ENCODE measurements around the gene CELSR1. TPM values are rescaled to one million over a fixed set of nuclear protein-coding genes. Genes with fewer than 3 reads are reported as not detected.

Gene CELSR1
- total RNA-seq, 1 experiment from 2014 or later = 19.6 TPM

GRCh38 chr22:46582281-46582933 lies 45.0 kb upstream of the CELSR1 start:
- Histone ChIP-seq H3K4me2 (ENCODE audit: low read length) (no peak overlapping the region), H3K9me2 (ENCODE audit: insufficient read depth) (no peaks in the 10 kb centered on the region), H3K27me3 (ENCODE audit: insufficient read depth, low read length) (no peaks in the 10 kb centered on the region), H3K4me3 (replicated peaks in 1 of 2; ENCODE audit: low read depth in 1 of 2, low read length in 2 of 2) (no peak overlapping the region), H3K27ac (ENCODE audit: low read depth, low read length) (no peak overlapping the region), H3K79me2 (ENCODE audit: insufficient read depth, low read length) (peaks cover 29% of the 10 kb centered on the region), H3K9me3 (ENCODE audit: control insufficient read depth in 1 of 2, insufficient read depth in 1 of 2, low read depth in 1 of 2, low read length in 2 of 2) (no peaks in the 10 kb centered on the region), H3K4me1 (ENCODE audit: control insufficient read depth in 1 of 2, insufficient read depth in 2 of 2, low read length in 2 of 2) (peaks cover 13 to 30% of the 10 kb centered on the region in 2 experiments; a peak in 3 of 4 replicates), H4K20me1 (ENCODE audit: insufficient read depth) (no peaks in the 10 kb centered on the region), H3K36me3 (ENCODE audit: control insufficient read depth in 1 of 2, insufficient read depth in 2 of 2, low read length in 2 of 2) (no peaks in the 10 kb centered on the region), H2AFZ (ENCODE audit: low read depth, low read length, poor library complexity, severe bottlenecking) (no peak overlapping the region), H3K9ac (ENCODE audit: low read length) (no peak overlapping the region)
- ChIA-PET POLR2A (no interaction called here), CTCF (no interaction called here), RAD21 (ENCODE audit: low non-redundant PET in 1 of 2, low total read pairs in 2 of 2, uncharacterized antibody in 2 of 2, unreplicated experiment in 2 of 2) (no interaction called here)
- intact Hi-C loops (cut with micrococcal nuclease) = no loop called here
- no peak for TF ChIP-seq CBX3 (IDR thresholded peaks at IDR 0.05; ENCODE audit: low read depth)
- TF ChIP-seq TCF7L2 (IDR thresholded peaks at IDR 0.05; ENCODE audit: borderline replicate concordance, extremely low read depth, insufficient read depth, insufficient read length) = no peak
- no peak for TF ChIP-seq ATF3 (IDR thresholded peaks at IDR 0.05)
- no peak for TF ChIP-seq SRF (IDR thresholded peaks at IDR 0.05; ENCODE audit: low read depth)
- no peak for TF ChIP-seq JUND (IDR thresholded peaks at IDR 0.05)
- no peak for TF ChIP-seq ZNF274 (IDR thresholded peaks at IDR 0.05; ENCODE audit: low read depth, low read length)
- ATAC-seq = no peak
- no TSS peak for BruUV-seq (replicated peaks)
- no peak for DNase-seq (ENCODE audit: low read depth, low spot score)

GRCh38 chr22:46581538-46582244 lies 44.3 kb upstream of the CELSR1 start:
- ChIA-PET RAD21 (ENCODE audit: low non-redundant PET in 1 of 2, low total read pairs in 2 of 2, uncharacterized antibody in 2 of 2, unreplicated experiment in 2 of 2) (no interaction called here), CTCF (no interaction called here), POLR2A (no interaction called here)
- Histone ChIP-seq H4K20me1 (ENCODE audit: insufficient read depth) (no peaks in the 10 kb centered on the region), H3K9me3 (ENCODE audit: control insufficient read depth in 1 of 2, insufficient read depth in 1 of 2, low read depth in 1 of 2, low read length in 2 of 2) (no peaks in the 10 kb centered on the region), H3K27ac (ENCODE audit: low read depth, low read length) (no peak overlapping the region), H3K9me2 (ENCODE audit: insufficient read depth) (no peaks in the 10 kb centered on the region), H2AFZ (ENCODE audit: low read depth, low read length, poor library complexity, severe bottlenecking) (no peak overlapping the region), H3K27me3 (ENCODE audit: insufficient read depth, low read length) (no peaks in the 10 kb centered on the region), H3K4me3 (replicated peaks in 1 of 2; ENCODE audit: low read depth in 1 of 2, low read length in 2 of 2) (no peak overlapping the region), H3K79me2 (ENCODE audit: insufficient read depth, low read length) (peaks cover 29% of the 10 kb centered on the region), H3K36me3 (ENCODE audit: control insufficient read depth in 1 of 2, insufficient read depth in 2 of 2, low read length in 2 of 2) (no peaks in the 10 kb centered on the region), H3K4me2 (ENCODE audit: low read length) (no peak overlapping the region), H3K4me1 (ENCODE audit: control insufficient read depth in 1 of 2, insufficient read depth in 2 of 2, low read length in 2 of 2) (peaks cover 13 to 30% of the 10 kb centered on the region in 2 experiments; a peak in 3 of 4 replicates), H3K9ac (ENCODE audit: low read length) (no peak overlapping the region)
- intact Hi-C loops (cut with micrococcal nuclease) = no loop called here
- no peak for TF ChIP-seq EZH2 (IDR thresholded peaks at IDR 0.05)
- no peak for TF ChIP-seq YY1 (IDR thresholded peaks at IDR 0.05; ENCODE audit: extremely low read depth, insufficient replicate concordance, low read depth, low read length)
- TF ChIP-seq TCF7L2 (IDR thresholded peaks at IDR 0.05; ENCODE audit: borderline replicate concordance, extremely low read depth, insufficient read depth, insufficient read length) = no peak
- TF ChIP-seq MAX (IDR thresholded peaks at IDR 0.05) = no peak
- TF ChIP-seq CEBPB (IDR thresholded peaks at IDR 0.05; ENCODE audit: low read depth) = no peak
- TF ChIP-seq REST (IDR thresholded peaks at IDR 0.05; ENCODE audit: low read depth) = no peak
- TF ChIP-seq POLR2A (IDR thresholded peaks at IDR 0.05; ENCODE audit: borderline replicate concordance, extremely low read depth, insufficient read depth, insufficient read length) = no peak
- TF ChIP-seq SRF (IDR thresholded peaks at IDR 0.05; ENCODE audit: low read depth) = no peak
- no peak for TF ChIP-seq ELF1 (IDR thresholded peaks at IDR 0.05; ENCODE audit: borderline replicate concordance, low read depth)
- no peak for TF ChIP-seq ZNF274 (IDR thresholded peaks at IDR 0.05; ENCODE audit: low read depth, low read length)
- ATAC-seq (no peak), DNase-seq (ENCODE audit: low read depth, low spot score) (no peak)
- BruUV-seq (replicated peaks) = no TSS peak
